HepG2 (cell line): ENCODE results near the gene NAA16. TPM values are rescaled to one million over a fixed set of nuclear protein-coding genes. Genes with fewer than 3 reads are reported as not detected.

Experiments
- ARID4A ChIP-seq: sonication (generic); formaldehyde crosslinking; IDR thresholded peaks from 2 replicates; pipeline ENCODE4 v1.5.0; 2020; ENCODE audit warnings: mild to moderate bottlenecking, missing genetic modification reagents, borderline replicate concordance
- CBX5 ChIP-seq: sonication (generic); formaldehyde crosslinking; IDR thresholded peaks from 2 replicates; pipeline ENCODE4 v1.4.0; 2020; ENCODE audit warnings: missing genetic modification reagents, borderline replicate concordance
- CENPX ChIP-seq: sonication (generic); formaldehyde crosslinking; IDR thresholded peaks from 2 replicates; pipeline ENCODE4 v1.9.0; 2021; ENCODE audit warnings: mild to moderate bottlenecking, missing genetic modification reagents, moderate library complexity
- GATAD2A ChIP-seq: IDR thresholded peaks from 2 replicates; pipeline ENCODE4 v1.6.1; 2016
- GPN1 ChIP-seq: sonication (generic); formaldehyde crosslinking; IDR thresholded peaks from 2 replicates; pipeline ENCODE4 v1.5.1; 2020; ENCODE audit warnings: missing genetic modification reagents, borderline replicate concordance
- HBP1 ChIP-seq: IDR thresholded peaks from 2 replicates; pipeline ENCODE4 v1.6.1; 2016; ENCODE audit warnings: low read depth, control low read depth
- MBNL3 ChIP-seq: fragments of 250-450 bp; sonication (Bioruptor Pico); conservative IDR thresholded peaks from 2 replicates; pipeline ENCODE4 v1.8.0; 2022; ENCODE audit warnings: mild to moderate bottlenecking, inconsistent platforms
- MTA1 ChIP-seq: sonication (generic); formaldehyde crosslinking; IDR thresholded peaks from 2 replicates; pipeline ENCODE4 v1.4.0; 2020; ENCODE audit warnings: missing genetic modification reagents, mild to moderate bottlenecking, borderline replicate concordance
- NR1H2 ChIP-seq: sonication (generic); formaldehyde crosslinking; IDR thresholded peaks from 2 replicates; pipeline ENCODE4 v1.8.1; 2022; ENCODE audit warnings: low read depth, missing genetic modification reagents, borderline replicate concordance
- NR2F2 ChIP-seq: IDR thresholded peaks from 2 replicates; pipeline ENCODE4 v1.6.1; 2012; ENCODE audit warnings: low read depth, inconsistent platforms, borderline replicate concordance
- REL ChIP-seq: sonication (generic); formaldehyde crosslinking; conservative IDR thresholded peaks from 2 replicates; pipeline ENCODE4 v1.8.0; 2022; ENCODE audit warnings: mild to moderate bottlenecking, missing genetic modification reagents, moderate library complexity
- SAFB2 ChIP-seq: sonication (generic); formaldehyde crosslinking; IDR thresholded peaks from 2 replicates; pipeline ENCODE4 v1.5.1; 2020; ENCODE audit warnings: missing genetic modification reagents, low read depth, mild to moderate bottlenecking, borderline replicate concordance
- SNAPC5 ChIP-seq: sonication (generic); formaldehyde crosslinking; IDR thresholded peaks from 2 replicates; pipeline ENCODE4 v1.8.1; 2023; ENCODE audit warnings: mild to moderate bottlenecking, missing genetic modification reagents, borderline replicate concordance
- SOX5 ChIP-seq: IDR thresholded peaks from 2 replicates; pipeline ENCODE4 v1.6.1; 2016; ENCODE audit warnings: borderline replicate concordance
- TBP ChIP-seq: sonication (generic); formaldehyde crosslinking; IDR thresholded peaks from 2 replicates; pipeline ENCODE4 v1.5.0; 2020; ENCODE audit warnings: missing genetic modification reagents
- THAP9 ChIP-seq: sonication (generic); formaldehyde crosslinking; IDR thresholded peaks from 2 replicates; pipeline ENCODE4; 2020; ENCODE audit warnings: missing genetic modification reagents, mild to moderate bottlenecking, borderline replicate concordance
- THYN1 ChIP-seq: sonication (generic); formaldehyde crosslinking; IDR thresholded peaks from 2 replicates; pipeline ENCODE4 v1.8.1; 2023; ENCODE audit warnings: low read depth, mild to moderate bottlenecking, moderate library complexity, missing genetic modification reagents, borderline replicate concordance
- ZNF138 ChIP-seq: sonication (generic); formaldehyde crosslinking; IDR thresholded peaks from 2 replicates; pipeline ENCODE4 v1.5.0; 2020; ENCODE audit warnings: mild to moderate bottlenecking, low read depth, missing genetic modification reagents
- ZNF20 ChIP-seq: sonication (generic); formaldehyde crosslinking; IDR thresholded peaks from 2 replicates; pipeline ENCODE4 v1.4.0; 2020; ENCODE audit warnings: mild to moderate bottlenecking, moderate library complexity, missing genetic modification reagents
- ZNF546 ChIP-seq: sonication (generic); formaldehyde crosslinking; conservative IDR thresholded peaks from 2 replicates; pipeline ENCODE4 v1.8.1; 2023; ENCODE audit warnings: mild to moderate bottlenecking, missing genetic modification reagents
- ZNF724P ChIP-seq: sonication (generic); formaldehyde crosslinking; IDR thresholded peaks from 2 replicates; pipeline ENCODE4 v1.8.0; 2022; ENCODE audit warnings: missing genetic modification reagents, borderline replicate concordance
- polyA plus RNA-seq, 8 experiments: library from polyadenylated mRNA; depleted of rRNA in 3 of 8; stranded (reverse) in 7 of 8; unstranded in 1 of 8; fragments of >200 nt; fragmentation: Illumina TruSeq in 4 of 8; extraction: Trizol in 4 of 8; gene quantifications; 2 replicates each; pipeline versions ENCODE4 v1.2.1 to v1.2.3, GENCODE V29; 2011 to 2016; ENCODE audit warnings: low read depth in 4 of 8, missing spikeins in 1 of 8, mixed read lengths in 1 of 8; ENCODE audit not compliant: insufficient read depth in 1 of 8
- total RNA-seq, 5 experiments: library from RNA; depleted of rRNA; stranded (reverse); fragments of >200 nt; fragmentation: Illumina TruSeq; extraction: Trizol; gene quantifications; 2 replicates each; pipeline ENCODE4 v1.2.3, GENCODE V29; 2016; ENCODE audit warnings: low read depth in 1 of 5

The NAA16 gene
- total and polyA plus RNA-seq, 2 of the 13 experiments (the other 11 are each of a cell fraction or from before 2014, with no cell fraction given) = 9.2 to 15.1 TPM

GRCh38 chr13:41289463-41289881 lies 21.6 kb upstream of the NAA16 start (continued):
- TF ChIP-seq ARID4A (CRISPR knock-in tag) = peak; percentile 51; the same call in 1 of the 2 replicates
- TF ChIP-seq ZNF138 = no peak
- TF ChIP-seq MBNL3 (CRISPR knock-in tag) = no peak
- TF ChIP-seq HBP1 (CRISPR knock-in tag) = peak; percentile 38; the same call in 1 of the 2 replicates
- TF ChIP-seq ZNF724P (CRISPR knock-in tag) = no peak
- no peak for TF ChIP-seq SAFB2 (CRISPR knock-in tag)
- peak; percentile 77 for TF ChIP-seq NR2F2
- no peak for TF ChIP-seq THYN1
- TF ChIP-seq SNAPC5 (CRISPR knock-in tag) = no peak
- TF ChIP-seq CBX5 (CRISPR knock-in tag) = no peak
- no peak for TF ChIP-seq TBP (CRISPR knock-in tag)
- TF ChIP-seq GPN1 = no peak
- TF ChIP-seq ZNF546 (CRISPR knock-in tag) = no peak
- no peak for TF ChIP-seq THAP9 (CRISPR knock-in tag)
- peak; percentile 79 for TF ChIP-seq SOX5
- no peak for TF ChIP-seq ZNF20 (CRISPR knock-in tag)
- TF ChIP-seq NR1H2 (CRISPR knock-in tag) = no peak
- TF ChIP-seq REL (CRISPR knock-in tag) = no peak
- TF ChIP-seq CENPX (CRISPR knock-in tag) = no peak
- TF ChIP-seq GATAD2A (CRISPR knock-in tag) = peak; percentile 59; the same call in 1 of the 2 replicates
- no peak for TF ChIP-seq MTA1
